KOPT-K1 (cell line): ENCODE measurements around the gene ADORA2A.

Source experiments
- H3K27ac ChIP-seq: fragments of 200-600 bp; sonication (generic); 2 replicates; pipeline ENCODE4 v1.5.1; 2016; ENCODE audit warnings: antibody characterized with exemption, mild to moderate bottlenecking, low read depth, low read length; ENCODE audit not compliant: poor library complexity, severe bottlenecking
- H3K36me3 ChIP-seq: fragments of 200-600 bp; sonication (generic); 2 replicates; pipeline ENCODE4 v1.5.1; 2017; ENCODE audit warnings: antibody characterized with exemption, mild to moderate bottlenecking, low read length, moderate library complexity; ENCODE audit not compliant: insufficient read depth
- H3K9me3 ChIP-seq: fragments of 200-600 bp; sonication (generic); 2 replicates; pipeline ENCODE4 v1.5.1; 2017; ENCODE audit warnings: antibody characterized with exemption, low read length, mild to moderate bottlenecking; ENCODE audit not compliant: insufficient read depth, poor library complexity, severe bottlenecking

Gene ADORA2A

DNA sequence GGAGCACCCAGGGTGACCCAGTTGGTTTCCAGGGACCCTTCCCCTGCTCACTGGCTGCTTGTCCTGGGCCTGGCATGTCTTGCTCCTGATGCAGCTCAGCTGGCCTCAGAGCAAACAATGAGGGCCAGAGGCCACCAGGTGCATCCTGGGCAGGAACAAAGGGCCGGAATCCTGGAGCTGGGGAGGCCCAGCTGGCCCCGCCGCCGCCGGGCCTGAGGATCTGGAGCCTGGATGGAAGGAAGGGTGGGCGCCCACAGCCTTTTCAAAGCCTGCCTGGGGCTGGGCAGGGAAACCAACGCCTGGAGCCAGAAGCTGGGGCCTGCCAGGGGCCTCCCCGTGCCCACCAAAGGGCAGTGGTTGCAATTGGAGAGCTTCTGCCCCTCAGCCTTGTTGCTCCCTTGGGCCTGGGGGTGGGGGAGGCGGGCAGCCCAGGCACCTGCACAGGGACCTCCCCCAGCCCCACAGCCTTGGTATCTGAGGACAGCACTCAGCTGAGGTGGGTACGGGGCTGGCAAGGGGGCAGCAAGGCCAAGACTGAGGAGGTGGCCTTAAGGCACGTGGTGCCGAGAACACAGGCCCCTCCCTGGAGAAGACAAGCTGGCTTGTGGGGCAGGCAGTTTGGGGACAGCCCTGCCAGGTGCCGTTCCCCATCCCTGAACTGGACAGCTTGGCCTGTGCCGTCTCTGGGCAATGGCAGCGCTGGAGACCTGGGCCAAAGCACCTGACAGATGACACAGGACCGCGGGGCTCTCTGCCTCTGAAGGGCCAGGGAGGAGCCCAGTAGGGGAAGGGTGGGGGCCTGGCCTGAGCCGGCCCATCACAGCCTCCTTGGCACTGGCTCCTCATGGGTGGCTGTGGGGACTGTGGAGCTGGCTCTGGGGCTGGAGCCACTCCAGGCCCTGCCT lies 7.1 kb upstream of the ADORA2A start:
- Histone ChIP-seq H3K27ac (no peak overlapping the region), H3K36me3 (peaks cover 26% of the 10 kb centered on the region), H3K9me3 (no peaks in the 10 kb centered on the region)

DNA sequence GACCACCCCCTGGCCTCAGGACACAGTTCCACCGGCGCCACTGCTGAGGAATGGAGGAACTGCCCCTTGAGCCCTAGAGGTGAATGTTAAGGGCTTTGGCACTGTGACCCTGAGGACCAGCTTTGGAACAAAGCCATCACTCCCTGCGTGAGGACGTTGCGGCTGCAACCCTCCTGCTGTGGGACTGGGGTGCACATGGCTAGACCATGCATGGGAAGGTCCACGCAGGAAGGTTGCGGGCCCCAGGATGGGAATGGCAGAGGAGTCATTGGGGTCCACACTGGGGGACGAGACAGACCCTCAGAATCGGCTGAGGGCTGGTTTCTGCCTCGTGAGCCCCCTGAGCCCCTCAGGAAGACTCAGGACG lies 6.4 kb upstream of the ADORA2A start:
- H3K27ac ChIP-seq: no peak overlapping the region
- H3K36me3 ChIP-seq: peaks cover 20% of the 10 kb centered on the region
- no peaks in the 10 kb centered on the region for H3K9me3 ChIP-seq

DNA sequence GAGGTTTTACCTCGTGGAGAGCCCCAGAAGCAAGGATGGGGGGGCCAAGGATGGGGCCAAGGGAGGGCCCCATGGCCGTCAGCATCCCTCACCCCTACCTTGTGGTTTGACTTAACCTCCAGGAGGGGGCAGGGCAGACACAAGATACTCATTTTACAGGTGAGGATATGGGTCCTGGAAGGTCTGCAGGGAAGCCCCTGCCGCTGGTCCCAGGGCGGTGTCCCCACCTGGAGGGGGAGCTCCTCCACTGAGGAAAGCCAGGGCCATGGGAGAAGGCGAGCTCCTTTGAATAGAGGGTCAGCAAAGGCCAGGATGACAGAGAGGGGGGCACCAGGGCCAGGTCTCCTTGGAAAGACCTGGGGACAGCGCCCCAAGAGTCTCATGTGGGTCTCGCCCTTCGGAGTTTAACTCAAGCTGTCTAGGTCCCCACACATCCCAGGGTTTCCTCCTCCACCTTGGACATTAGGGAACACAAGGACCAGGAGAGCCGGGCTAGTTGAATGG lies 5.9 kb upstream of the ADORA2A start:
- H3K9me3 ChIP-seq: no peaks in the 10 kb centered on the region
- H3K27ac ChIP-seq: no peak overlapping the region
- peaks cover 15% of the 10 kb centered on the region for H3K36me3 ChIP-seq

GRCh38 chr22:24422102-24422665 lies 5.2 kb upstream of the ADORA2A start:
- Histone ChIP-seq H3K9me3 (no peaks in the 10 kb centered on the region), H3K27ac (no peak overlapping the region), H3K36me3 (peaks cover 10% of the 10 kb centered on the region; the same call in 1 of the 2 replicates)

GRCh38 chr22:24423519-24424000 lies 3.8 kb upstream of the ADORA2A start:
- Histone ChIP-seq H3K9me3 (no peaks in the 10 kb centered on the region), H3K36me3 (no peaks in the 10 kb centered on the region), H3K27ac (no peak overlapping the region)

DNA sequence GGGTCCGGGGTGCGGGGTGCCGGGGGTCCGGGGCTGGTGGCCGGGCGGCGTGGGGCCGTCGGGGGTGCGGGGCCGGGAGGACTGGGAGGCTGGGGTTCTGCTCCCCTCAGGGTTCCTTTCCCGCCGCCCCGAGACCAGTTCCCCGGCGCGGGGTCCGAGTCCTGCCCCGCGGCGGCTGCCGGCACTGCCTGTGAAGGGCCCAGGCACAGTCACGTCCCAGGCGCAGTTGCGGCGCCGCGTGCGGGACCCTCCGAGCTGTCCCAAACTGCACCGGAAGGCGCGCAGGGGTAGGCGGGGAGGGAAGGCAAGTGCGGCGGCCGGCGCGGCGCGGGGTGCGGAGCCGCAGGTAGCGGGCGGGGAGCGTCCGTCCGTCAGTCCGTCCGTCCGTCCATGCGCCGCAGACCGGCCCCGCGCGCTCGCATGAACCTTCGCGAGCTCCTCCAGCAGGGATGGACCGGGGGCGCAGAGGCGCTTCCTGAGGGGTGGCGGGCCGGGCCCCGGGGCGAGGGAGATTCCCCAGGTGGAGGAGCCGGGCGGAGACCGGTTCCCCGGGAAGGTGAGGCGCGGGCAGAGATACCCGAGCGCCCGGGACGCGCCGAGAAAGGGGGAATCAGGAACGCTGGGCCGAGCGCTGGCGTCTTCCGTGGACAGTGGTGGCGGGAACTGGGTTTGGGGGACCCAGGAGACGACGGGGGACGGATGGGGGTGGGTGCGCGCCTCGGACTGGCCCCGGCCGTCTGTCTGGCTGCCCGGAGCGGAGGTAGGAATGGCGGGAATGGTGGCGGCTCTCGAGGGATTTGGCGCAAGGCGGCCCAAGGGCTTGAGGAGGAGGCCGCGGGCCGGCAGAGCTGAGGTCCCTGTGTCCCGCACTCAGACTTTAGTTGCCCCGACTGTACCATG lies 3.1 kb upstream of the ADORA2A start:
- Histone ChIP-seq H3K27ac (no peak overlapping the region), H3K36me3 (no peaks in the 10 kb centered on the region), H3K9me3 (no peaks in the 10 kb centered on the region)

GRCh38 chr22:24424901-24425775 lies 2.3 kb upstream of the ADORA2A start:
- no peak overlapping the region for H3K27ac ChIP-seq

GRCh38 chr22:24426436-24426835 lies 963 bp upstream of the ADORA2A start:
- H3K9me3 ChIP-seq: no peaks in the 10 kb centered on the region
- H3K27ac ChIP-seq: no peak overlapping the region
- H3K36me3 ChIP-seq: no peaks in the 10 kb centered on the region

More at GRCh38 chr22:24424901-24425775, 2.3 kb upstream of the ADORA2A start:
- no peaks in the 10 kb centered on the region for H3K9me3 ChIP-seq
- H3K36me3 ChIP-seq: no peaks in the 10 kb centered on the region

- Histone ChIP-seq H3K9me3 (peaks cover 5% of the 10 kb centered on the region), H3K27ac (peak overlapping the region; percentile 66), H3K36me3 (no peaks in the 10 kb centered on the region)
Observed at GRCh38 chr22:24426851-24427499, 424 bp upstream of the ADORA2A start.

- H3K9me3 ChIP-seq: peaks cover 5% of the 10 kb centered on the region
- H3K27ac ChIP-seq: no peak overlapping the region
- no peaks in the 10 kb centered on the region for H3K36me3 ChIP-seq
Observed at GRCh38 chr22:24428751-24429410, 1.5 kb downstream of the ADORA2A start.

DNA sequence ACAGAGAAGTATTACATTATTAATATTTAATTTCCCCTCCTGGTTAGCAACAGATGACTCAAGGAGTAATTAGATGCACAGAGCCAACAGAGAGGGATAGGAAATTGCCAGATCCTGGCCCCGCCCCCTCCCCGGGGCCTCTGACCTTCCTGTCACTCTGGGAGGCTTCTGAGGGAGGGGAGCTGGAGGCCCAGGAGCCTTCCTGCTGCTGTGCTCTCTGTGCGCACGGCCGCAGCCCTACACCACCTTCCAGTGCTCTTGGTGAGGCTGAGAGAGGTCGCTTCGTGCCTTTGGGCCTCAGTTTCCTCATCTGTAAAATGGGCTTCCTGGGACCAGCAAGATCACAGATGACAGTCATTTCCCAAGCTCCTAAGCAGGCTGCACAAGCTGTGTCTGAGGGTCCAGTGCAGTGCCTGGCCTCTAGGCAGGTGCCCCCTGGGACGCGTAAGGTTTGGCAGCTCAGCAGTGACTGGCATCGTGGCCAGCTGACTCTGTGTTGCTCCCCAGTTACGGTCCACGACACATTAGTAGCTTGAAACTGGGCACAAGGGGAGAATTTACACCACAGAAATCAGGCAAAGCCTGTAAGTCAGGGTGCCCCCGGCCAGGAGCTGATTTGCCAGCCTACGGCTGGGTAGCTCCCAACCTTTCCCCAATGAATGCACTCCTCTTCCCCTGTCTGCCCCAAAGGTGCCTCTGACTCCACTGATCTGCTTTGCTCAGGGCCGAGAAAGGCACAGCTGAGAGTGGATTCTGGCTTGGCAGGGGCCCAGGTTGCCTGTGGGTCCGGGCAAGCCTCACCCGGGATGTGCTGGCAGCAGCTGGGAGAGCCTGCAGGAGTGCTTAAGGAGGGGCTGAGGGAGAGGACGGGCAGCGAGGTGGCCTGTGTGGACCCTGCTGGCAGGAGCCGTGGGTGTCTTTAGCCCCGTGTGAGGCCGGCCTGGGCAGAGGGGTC lies 2.3 kb downstream of the ADORA2A start:
- Histone ChIP-seq H3K36me3 (no peaks in the 10 kb centered on the region), H3K27ac (peak overlapping the region; percentile 17), H3K9me3 (peaks cover 5% of the 10 kb centered on the region)

DNA sequence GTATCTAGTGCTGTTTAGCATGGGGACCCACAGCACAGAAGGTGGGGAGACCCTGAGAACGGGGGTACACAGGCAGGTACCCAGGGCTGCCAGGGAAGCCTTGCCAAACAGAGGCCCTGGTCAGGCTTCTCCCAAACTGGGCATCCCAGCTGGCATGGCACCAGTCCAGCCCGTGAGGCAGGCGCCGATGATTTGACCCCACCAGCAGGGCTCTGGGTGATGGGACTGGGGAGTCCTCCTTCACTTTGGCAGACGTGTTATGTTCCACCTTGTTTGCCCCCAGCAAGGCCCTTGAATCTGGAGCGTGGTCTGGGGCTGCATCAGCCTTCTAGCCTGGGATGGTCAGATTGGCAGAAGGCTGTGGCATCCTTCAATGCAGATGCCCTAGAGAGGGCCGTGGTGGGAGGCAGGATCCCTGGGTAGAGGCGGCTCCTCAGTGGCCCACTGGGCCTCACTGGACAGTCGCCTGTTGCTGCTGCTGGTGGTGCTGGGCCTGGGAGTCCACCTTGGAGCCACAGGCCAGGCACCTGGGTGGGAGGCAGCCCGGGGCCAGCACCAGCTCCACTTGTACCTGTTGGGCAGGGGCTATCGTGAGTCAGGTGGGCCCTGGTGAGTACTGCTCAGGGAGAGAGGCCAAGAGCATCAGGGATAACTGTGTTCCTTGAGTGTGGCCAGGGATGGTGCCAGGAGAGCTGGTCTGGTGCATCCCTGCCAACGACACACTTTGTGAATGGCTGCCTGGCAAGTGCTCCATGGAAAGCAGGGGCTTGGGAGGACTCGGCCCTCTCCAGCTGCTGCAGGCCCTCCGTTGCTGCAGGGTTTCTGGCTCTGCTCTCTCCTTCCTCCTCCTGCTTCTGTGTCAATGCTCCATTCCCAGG lies 3.3 kb downstream of the ADORA2A start:
- H3K9me3 ChIP-seq: peaks cover 5% of the 10 kb centered on the region
- H3K36me3 ChIP-seq: no peaks in the 10 kb centered on the region
- no peak overlapping the region for H3K27ac ChIP-seq
